ENCODE data around the gene PCDHGA9.
"Not testable (repeated sequence)": the region's sequence is repeated elsewhere in the genome, so short reads cannot be mapped to it uniquely, and the experiment has no call there.

Gene PCDHGA9

DNA sequence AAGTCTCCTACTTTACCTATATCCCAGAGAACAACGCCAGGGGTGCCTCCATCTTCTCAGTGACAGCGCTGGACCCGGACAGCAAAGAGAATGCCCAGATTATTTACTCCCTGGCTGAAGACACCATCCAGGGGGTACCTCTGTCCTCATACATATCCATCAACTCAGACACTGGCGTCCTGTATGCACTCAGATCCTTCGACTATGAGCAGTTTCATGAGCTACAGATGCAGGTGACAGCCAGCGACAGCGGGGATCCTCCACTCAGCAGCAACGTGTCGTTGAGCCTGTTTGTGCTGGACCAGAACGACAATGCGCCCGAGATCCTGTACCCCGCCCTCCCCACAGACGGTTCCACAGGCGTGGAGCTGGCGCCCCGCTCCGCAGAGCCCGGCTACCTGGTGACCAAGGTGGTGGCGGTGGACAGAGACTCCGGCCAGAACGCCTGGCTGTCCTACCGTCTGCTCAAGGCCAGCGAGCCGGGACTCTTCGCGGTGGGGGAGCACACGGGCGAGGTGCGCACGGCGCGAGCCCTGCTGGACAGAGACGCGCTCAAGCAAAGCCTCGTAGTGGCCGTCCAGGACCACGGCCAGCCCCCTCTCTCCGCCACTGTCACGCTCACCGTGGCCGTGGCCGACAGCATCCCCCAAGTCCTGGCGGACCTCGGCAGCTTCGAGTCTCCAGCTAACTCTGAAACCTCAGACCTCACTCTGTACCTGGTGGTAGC is 12.1 kb downstream of the PCDHGA9 start:
- not testable (repeated sequence) for DNase-seq

GRCh38 chr5:141415275-141415618 is 12.7 kb downstream of the PCDHGA9 start:
- DNase-seq: not testable (repeated sequence)

DNA sequence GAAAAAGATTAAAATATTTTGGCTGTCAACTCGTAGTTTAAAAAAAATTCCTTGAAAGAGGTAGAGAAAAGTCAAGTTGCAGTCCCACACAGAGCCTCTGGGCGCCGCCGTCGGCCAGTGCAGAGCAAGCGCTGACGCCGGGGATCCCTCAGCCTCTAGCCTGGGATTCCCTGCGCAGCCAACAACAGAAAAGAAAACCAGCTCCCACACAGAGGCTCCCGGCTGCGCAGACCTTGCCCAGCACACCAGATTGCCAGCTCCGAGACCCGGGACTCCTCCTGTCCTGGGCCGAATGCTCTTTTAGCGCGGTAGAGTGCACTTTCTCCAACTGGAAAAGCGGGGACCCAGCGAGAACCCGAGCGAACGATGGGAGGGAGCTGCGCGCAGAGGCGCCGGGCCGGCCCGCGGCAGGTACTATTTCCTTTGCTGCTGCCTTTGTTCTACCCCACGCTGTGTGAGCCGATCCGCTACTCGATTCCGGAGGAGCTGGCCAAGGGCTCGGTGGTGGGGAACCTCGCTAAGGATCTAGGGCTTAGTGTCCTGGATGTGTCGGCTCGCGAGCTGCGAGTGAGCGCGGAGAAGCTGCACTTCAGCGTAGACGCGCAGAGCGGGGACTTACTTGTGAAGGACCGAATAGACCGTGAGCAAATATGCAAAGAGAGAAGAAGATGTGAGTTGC is 15.1 kb downstream of the PCDHGA9 start, which contains the start of gene PCDHGB7:
PCDHGB7 (plus strand) TSS at position 184 of the 679 bp plus-strand sequence; CDS start at position 367, 183 bp downstream.
- peak; percentile 40 for DNase-seq

DNA sequence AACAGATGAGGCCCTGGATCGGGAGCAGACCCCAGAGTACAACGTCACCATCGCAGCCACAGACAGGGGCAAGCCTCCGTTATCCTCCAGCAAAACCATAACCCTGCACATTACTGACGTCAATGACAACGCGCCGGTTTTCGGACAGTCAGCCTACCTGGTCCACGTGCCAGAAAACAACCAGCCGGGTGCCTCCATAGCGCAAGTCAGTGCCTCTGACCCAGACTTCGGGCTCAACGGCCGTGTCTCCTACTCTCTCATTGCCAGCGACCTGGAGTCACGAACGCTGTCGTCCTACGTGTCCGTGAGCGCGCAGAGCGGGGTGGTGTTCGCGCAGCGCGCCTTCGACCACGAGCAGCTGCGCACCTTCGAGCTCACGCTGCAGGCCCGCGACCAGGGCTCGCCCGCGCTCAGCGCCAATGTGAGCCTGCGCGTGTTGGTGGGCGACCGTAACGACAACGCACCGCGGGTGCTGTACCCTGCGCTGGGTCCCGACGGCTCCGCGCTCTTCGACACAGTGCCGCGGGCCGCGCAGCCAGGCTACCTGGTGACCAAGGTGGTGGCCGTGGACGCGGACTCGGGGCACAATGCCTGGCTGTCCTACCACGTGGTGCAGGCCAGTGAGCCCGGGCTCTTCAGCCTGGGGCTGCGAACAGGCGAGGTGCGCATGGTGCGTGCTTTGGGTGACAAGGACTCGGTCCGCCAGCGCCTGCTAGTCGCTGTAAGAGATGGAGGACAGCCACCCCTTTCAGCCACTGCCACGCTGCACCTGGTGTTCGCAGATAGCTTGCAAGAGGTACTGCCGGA is 16.7 kb downstream of the PCDHGA9 start:
- DNase-seq: no peak

DNA sequence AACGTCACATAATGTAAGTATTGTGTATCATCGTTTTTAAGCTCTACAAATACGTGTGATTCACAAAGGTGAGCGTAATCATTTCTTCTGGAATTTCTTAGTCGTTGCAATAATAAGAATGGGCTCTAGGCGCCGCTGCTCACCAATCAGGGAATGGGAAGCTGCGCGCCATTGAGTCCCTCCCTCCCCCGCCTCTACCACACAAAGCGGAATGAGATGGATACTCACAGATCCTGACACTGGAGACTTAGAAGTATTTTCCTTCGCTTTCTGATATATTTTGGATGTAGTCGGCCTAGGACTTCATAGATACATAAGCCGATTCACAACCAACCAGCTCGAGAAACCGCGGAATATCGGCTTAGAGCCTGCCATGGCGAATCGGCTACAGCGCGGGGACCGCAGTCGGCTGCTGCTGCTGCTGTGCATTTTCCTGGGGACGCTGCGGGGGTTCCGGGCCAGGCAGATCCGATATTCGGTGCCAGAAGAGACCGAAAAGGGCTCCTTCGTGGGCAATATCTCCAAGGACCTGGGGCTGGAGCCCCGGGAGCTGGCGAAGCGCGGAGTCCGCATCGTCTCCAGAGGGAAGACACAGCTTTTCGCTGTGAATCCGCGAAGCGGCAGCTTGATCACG is 18.4 kb downstream of the PCDHGA9 start, which contains the start of gene PCDHGA11:
PCDHGA11 (plus strand) TSS at position 197 of the 634 bp plus-strand sequence; CDS start at position 374, 177 bp downstream.
- peak; percentile 50 for DNase-seq

DNA sequence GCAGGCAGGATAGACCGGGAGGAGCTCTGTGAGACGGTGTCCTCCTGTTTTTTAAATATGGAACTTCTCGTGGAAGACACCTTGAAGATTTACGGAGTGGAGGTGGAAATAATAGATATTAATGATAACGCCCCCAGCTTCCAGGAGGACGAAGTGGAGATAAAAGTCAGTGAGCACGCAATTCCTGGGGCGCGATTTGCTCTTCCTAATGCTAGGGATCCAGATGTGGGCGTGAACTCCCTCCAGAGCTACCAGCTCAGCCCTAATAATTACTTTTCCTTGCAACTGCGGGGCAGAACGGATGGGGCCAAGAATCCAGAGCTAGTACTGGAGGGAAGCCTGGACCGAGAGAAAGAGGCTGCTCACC is 18.9 kb downstream of the PCDHGA9 start:
- no peak for DNase-seq

DNA sequence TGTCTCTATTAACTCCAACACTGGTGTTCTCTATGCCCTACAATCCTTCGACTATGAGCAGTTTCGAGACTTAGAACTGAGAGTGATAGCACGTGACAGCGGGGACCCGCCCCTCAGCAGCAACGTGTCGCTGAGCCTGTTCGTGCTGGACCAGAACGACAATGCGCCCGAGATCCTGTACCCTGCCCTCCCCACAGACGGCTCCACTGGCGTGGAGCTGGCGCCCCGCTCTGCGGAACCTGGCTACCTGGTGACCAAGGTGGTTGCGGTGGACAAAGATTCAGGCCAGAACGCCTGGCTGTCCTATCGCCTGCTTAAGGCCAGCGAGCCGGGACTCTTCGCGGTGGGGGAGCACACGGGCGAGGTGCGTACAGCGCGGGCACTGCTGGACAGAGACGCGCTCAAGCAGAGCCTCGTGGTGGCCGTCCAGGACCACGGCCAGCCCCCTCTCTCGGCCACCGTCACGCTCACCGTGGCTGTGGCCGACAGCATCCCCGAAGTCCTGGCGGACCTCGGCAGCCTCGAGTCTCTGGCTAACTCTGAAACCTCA is 20.2 kb downstream of the PCDHGA9 start:
- DNase-seq: no peak

DNA sequence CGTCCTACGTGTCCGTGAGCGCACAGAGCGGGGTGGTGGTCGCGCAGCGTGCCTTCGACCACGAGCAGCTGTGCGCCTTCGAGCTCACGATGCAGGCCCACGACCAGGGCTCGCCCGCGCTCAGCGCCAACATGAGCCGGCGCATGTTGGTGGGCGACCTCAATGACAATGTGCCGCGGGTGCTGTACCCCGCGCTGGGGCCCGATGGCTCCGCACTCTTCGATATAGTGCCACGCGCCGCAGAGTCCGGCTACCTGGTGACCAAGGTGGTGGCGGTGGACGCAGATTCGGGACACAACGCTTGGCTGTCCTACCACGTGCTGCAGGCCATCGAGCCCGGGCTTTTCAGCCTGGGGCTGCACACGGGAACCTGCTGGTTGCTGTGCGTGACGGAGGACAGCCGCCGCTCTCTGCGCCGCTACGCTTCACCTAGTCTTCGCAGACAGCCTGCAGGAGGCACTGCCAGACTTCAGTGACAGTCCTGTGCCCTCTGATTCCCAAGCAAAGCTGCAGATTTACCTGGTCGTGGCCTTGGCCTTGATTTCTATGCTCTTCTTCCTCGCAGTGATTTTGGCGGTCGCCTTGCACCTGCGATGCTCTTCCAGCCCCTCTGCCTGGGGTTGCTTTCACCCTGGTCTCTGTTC is 25.3 kb downstream of the PCDHGA9 start:
- DNase-seq: no peak

DNA sequence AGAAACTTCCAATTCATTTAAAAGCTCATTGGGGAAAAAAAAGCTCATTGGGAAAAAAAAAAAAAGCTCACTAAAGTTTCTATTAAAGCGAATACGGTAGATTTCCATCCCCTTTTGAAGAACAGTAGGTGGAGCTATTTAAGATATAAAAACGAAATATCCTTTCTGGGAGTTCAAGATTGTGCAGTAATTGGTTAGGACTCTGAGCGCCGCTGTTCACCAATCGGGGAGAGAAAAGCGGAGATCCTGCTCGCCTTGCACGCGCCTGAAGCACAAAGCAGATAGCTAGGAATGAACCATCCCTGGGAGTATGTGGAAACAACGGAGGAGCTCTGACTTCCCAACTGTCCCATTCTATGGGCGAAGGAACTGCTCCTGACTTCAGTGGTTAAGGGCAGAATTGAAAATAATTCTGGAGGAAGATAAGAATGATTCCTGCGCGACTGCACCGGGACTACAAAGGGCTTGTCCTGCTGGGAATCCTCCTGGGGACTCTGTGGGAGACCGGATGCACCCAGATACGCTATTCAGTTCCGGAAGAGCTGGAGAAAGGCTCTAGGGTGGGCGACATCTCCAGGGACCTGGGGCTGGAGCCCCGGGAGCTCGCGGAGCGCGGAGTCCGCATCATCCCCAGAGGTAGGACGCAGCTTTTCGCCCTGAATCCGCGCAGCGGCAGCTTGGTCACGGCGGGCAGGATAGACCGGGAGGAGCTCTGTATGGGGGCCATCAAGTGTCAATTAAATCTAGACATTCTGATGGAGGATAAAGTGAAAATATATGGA is 27.9 kb downstream of the PCDHGA9 start, which contains the start of gene PCDHGA12:
PCDHGA12 (plus strand) TSS at position 176 of the 782 bp plus-strand sequence; CDS start at position 429, 253 bp downstream.
- DNase-seq: no peak

GRCh38 chr5:141431286-141431685 is 28.7 kb downstream of the PCDHGA9 start:
- no peak for DNase-seq

GRCh38 chr5:141432308-141432707 is 29.7 kb downstream of the PCDHGA9 start:
- not testable (repeated sequence) for DNase-seq

DNA sequence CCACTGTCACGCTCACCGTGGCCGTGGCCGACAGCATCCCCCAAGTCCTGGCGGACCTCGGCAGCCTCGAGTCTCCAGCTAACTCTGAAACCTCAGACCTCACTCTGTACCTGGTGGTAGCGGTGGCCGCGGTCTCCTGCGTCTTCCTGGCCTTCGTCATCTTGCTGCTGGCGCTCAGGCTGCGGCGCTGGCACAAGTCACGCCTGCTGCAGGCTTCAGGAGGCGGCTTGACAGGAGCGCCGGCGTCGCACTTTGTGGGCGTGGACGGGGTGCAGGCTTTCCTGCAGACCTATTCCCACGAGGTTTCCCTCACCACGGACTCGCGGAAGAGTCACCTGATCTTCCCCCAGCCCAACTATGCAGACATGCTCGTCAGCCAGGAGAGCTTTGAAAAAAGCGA is 30.1 kb downstream of the PCDHGA9 start:
- DNase-seq: not testable (repeated sequence)

- DNase-seq: no peak
Measured at GRCh38 chr5:141434006-141434405, 31.4 kb downstream of the PCDHGA9 start.

- no peak for DNase-seq
Measured at GRCh38 chr5:141437221-141437620, 34.6 kb downstream of the PCDHGA9 start.

- no peak for DNase-seq
Measured at GRCh38 chr5:141439411-141440141, 37.0 kb downstream of the PCDHGA9 start.

- DNase-seq: no peak
Measured at GRCh38 chr5:141440341-141440740, 37.8 kb downstream of the PCDHGA9 start.

GRCh38 chr5:141441571-141442170 is 39.1 kb downstream of the PCDHGA9 start:
- DNase-seq: no peak

Data from CD4-positive, alpha-beta T cell treated with Interleukin-12 subunit alpha and Interleukin-12 subunit beta, for 1 hour (primary cell).